ENCODE results near the gene HNRNPUL2. TPM values are rescaled to one million over a fixed set of nuclear protein-coding genes. Genes with fewer than 3 reads are reported as not detected.
A peak's percentile ranks its signal among the peaks of the same experiment; 100 is the strongest.
"Not testable (repeated sequence)": the region's sequence is repeated elsewhere in the genome, so short reads cannot be mapped to it uniquely, and the experiment has no call there.

HNRNPUL2 gene
- 4.7 and 5.0 TPM in 2 replicates for total RNA-seq (2014; rRNA removed; shearing (Covaris generic))

DNA sequence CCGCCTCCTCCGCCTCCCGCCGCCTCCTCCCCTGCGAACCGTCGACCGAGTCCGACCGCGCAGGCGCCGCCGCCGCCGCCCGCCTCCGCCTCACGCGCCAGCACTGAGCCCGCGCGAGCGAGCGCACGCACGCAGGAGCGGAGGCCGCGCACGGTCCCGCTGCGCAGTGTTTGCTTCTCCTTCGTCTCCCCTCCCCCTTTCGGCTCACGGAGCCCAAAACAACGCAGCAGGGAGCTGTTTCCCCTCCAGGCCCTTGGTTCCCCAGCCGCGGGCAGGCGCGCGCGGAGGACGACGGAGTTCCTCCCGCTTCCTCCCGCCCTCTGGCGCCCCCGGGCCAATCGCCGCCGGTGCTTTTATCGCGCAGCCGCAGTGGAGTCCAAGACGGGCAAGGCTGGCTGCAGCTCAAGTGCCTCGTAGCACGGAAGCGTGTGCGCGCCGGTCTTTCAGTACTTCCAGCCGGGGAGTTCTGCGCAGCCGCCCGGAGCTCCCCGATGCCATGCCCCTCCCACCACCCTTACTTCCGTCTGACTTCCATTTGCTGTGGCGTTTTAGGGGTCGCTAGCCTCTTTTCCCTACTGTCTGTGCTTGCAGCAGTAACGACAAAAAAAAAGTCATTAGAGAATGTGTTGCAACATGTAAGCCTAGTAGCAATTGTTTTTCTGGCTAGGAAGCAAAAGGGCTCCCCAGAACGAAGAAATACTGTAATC, at the start of gene HNRNPUL2:
TSS of gene HNRNPUL2 (minus strand) at position 293 of the 707 bp plus-strand sequence. CDS start 301 bp downstream, outside the sequence.
- peak; percentile 99 for DNase-seq (ENCODE audit: low spot score)

DNA sequence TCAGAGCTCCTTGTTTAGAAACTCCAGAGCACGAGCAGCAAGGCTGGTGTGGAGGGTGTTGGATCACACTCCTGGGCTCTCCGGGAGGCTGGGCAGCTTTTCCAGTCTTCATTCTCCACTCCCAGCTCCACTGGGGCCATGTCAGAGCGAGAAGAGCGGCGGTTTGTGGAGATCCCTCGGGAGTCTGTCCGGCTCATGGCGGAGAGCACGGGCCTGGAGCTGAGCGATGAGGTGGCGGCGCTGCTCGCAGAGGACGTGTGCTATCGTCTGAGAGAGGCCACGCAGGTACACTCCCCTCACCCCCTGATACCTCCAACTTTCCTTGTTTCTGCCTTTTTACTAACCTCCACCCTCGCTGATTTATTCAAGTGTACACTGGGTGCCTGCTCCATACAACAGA, 48.4 kb upstream of the HNRNPUL2 start:
- DNase-seq (ENCODE audit: low spot score) = no peak

- no peak for DNase-seq (ENCODE audit: low spot score)
Measured at GRCh38 chr11:62774407-62774806, 47.1 kb upstream of the HNRNPUL2 start.

DNA sequence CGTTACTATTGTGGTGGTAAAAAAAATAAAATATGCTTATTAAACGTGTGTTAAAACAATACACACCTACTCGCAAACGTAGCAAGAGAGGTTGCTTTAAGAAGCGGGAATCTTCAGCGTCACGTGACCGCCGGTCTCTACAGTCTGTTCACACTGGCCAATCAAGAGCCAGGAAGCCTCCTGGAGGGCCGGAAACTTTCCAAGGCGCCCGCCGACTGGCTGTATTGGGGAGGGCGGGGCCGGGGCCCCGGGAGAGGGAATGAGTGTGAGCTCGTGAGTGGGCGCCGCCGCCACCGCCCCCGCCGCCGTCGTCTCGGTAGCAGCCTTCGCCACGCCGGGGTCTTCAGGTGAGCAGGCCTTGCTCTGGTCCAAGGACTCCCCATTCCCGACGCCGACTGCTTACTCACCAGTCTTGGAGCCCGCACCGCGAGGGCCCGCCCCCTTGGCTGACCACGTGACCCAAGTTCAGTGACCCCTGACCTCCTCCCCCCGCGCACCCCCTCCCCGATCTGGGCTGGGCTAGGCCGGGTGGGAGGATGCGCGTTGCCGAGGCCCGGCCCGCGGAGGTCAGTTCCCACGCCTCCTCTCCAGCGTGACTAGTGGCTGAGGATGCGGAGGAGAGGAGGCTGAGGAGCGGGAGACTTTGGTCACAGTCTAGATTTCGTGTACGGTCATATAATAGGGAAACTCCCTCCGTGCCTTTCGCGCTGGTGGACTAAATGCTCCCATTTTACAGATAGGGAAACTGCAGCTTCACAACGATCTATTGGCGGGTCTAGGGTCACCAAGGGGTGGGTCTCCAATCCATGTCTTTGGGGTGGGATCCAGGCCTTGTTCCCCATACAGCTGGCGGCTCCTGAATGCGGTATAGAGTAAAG, 44.1 kb upstream of the HNRNPUL2 start, which contains the start of gene TAF6L:
TSS of gene TAF6L (plus strand) at position 253 of the 878 bp plus-strand sequence. CDS start 4,388 bp downstream, outside the sequence.
- DNase-seq (ENCODE audit: low spot score) = peak; percentile 93

DNA sequence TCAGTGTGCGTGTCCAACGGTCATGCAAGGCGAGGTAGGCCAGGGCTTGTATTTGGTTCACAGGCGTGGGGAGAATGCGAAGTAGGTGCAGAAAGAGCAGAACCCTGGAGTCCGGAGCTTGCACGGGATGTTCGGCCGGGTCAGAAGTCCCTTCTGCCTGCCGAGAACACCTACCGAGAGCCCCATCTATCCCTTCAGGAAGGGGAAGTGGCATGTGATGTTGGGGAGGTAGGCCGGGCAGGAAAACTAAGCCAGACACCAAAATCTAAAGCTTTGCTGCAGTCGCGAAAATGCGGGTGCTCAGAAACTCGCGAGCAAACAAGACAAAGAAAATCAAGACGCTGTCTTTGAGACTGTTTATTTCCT, 43.5 kb upstream of the HNRNPUL2 start:
- DNase-seq (ENCODE audit: low spot score) = no peak

DNA sequence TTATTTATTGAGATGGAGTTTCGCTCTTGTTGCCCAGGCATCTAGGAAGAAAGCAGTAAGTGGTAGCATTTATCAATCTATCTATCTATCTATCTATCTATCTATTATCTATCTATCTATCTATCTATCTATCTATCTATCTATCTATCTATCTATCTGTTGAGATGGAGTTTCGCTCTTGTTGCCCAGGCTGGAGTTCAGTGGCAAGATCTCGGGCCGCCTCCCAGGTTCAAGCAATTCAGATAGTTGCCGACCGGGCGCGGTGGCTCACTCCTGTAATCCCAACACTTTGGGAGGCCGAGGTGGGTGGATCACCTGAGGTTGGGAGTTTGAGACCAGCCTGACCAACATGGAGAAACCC, 33.6 kb upstream of the HNRNPUL2 start:
- not testable (repeated sequence) for DNase-seq (ENCODE audit: low spot score)

DNA sequence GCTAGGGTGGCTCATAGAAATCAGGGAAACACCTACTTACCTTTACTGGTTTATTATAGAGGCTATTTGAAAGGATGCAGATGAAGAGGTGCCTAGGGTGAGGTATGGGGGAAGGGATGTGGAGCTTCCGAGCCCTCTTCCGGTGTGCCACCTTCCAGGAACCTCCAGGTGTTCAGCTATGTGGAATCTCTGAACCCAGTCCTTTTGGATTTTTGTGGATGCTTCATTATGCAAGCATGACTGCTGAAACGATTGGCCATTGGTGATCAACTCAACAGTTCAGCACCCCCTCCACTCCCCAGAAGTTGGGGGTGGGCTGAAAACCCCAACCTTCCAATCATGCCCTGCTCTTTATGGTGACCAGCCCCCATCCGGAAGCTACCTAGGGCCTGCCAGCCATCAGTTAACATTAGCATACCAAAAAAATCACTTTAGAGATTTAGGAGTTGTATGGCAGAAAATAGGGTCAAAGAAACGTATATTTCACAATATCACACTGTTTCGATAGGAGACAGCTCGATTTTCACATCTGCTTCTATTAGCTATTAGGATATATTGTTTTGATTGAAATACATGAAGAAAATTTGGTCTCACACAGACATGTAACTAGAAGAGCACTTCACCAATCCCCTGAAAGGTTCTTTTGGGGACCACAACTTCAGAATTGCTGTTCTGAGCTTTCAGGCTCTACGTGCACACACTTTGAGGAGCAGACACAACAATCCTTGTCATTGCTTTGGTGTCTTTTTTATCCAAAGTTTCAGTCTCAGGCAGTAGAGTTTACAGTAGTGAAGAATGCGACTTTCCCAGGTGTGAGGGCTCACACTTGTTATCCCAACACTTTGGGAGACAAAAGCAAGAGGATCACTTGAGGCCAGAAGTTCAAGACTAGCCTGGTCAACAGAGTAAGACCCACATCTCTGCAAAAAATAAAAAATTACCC, 30.9 kb upstream of the HNRNPUL2 start:
- no peak for DNase-seq (ENCODE audit: low spot score)

GRCh38 chr11:62755086-62755615, 27.9 kb upstream of the HNRNPUL2 start:
- no peak for DNase-seq (ENCODE audit: low spot score)

GRCh38 chr11:62753736-62754603, 26.7 kb upstream of the HNRNPUL2 start, which contains the start of gene ZBTB3:
TSS of gene ZBTB3 (minus strand) at chr11:62754160. CDS start at chr11:62753664, 496 bp downstream.
- DNase-seq (ENCODE audit: low spot score) = peak; percentile 100

DNA sequence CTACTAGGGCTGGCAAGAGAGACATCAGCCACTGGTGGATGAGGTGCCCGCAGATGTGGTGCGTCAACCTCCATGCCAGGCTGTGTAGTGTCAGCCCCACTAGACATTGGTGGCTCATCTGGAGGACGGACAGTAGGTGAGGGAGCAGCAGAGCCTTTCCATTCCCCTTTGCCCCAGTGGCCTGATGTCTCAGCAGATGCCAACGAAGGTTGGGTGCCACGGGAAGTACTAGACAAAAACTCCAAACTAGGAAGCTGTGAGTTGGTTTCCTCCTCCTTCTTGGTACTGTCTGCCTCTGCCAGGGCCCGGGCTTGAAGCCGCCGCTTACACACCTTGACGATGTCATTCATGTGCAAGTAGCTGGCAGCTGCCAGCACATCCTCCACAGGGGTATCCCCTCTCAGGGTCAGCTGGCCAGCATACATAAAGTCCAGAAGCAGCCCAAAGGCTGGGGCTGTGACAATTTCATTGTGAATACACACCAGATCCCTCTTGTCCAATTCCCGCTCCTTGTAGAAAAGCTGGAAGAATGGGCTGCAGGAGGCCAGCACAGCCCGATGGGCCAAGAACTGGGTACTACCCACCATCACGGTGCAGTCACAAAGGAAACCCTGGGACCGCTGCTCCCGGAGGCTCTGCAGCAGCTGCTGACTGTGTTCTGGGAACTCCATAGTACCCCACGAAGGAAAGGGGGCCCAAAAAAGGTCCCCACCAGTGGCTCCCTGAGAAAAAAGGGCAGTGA, 25.9 kb upstream of the HNRNPUL2 start:
- no peak for DNase-seq (ENCODE audit: low spot score)

DNA sequence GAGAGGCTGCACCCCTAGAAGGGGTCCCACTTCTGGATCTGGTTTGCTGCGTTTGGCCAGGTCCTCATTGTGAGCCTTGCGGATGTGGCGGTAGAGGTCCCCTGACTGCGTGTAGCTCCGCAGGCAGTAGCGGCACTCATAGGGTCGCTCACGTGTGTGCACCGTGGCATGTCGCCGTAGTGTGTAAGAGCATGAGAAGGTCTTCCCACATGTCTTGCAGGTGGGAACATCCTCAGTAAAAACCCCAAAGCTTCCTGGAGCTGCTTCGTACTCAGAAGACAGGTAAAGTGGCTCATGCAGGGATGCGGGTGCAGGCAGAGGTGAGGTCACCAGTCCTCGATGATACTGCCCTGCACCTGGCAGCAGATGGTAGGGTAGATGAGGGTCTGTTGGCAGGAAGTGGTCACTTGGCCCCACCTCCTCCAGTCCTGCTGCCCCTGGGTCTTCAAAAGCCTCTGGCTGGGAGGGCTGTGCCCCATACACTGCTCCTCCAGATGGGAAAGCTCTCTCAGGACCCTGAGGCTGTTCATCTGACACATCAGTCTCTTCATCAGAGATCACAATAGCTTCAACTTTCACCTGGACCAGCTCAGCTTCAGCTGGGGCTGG, 25.0 kb upstream of the HNRNPUL2 start:
- DNase-seq (ENCODE audit: low spot score) = no peak

DNA sequence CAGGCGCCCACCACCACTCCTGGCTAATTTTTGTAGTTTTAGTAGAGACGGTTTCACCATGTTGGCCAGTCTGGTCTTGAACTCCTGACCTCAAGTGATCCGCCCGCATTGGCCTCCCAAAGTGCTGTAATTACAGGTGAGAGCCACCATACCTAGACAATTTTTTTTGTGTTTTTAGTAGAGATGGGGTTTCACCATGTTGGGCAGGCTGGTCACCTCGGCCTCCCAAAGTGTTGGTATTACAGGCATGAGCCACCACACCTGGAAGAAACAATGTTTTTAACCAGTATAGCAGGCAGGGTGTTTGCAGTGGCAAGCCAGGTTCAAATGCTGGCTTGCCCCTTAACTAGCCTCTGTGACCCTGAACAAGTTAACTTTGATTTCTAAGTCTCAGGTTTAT, 22.7 kb upstream of the HNRNPUL2 start:
- DNase-seq (ENCODE audit: low spot score) = not testable (repeated sequence)

DNA sequence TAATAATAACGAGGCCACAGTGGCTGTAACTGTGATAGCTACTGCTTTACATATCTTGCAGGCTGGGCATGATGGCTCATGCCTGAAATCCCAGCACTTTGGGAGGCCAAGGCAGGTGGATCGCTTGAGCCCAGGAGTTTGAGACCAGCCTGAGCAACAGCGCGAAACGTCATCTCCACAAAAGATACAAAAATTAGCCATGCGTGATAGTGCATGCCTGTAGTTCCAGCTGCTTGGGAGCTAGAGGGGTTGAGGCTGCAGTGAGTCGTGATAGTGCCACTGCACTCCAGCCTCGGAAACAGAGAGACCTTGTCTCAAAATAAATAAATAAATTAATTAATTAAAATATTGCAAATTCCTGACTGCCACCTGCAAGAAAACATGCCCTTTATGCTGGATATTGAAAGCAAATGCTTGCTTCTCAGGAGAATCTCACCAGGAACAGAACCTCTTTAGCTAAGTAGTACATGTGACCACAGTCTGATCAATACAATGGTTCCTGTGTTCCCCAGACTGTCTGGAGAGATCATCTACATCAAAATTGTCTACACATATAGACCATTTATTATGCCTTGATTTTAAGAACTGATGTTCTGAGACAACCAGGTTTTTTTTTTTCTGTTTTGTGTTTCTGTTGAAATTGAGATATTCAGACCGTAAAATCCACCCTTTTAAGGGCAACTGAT, 20.4 kb upstream of the HNRNPUL2 start:
- no peak for DNase-seq (ENCODE audit: low spot score)

DNA sequence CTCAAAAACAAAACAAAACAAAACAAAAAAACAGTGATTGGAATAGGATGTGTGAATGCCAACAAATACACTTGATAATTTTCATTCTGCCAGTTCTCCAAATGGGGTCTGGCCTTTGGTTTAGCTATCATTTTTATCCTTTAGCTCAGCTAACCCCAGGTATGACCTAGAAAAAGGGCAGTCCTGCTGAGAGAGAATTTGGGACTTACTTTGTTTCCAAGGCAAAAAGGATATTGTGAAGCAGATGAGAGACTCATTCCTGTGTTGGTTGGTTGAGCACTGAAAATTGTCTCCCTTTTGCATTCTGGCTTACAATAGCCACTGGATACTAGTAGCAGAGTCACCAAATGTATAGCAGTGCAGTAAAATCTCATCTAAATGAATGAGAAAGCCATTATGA, 9.9 kb upstream of the HNRNPUL2 start:
- DNase-seq (ENCODE audit: low spot score) = no peak

DNA sequence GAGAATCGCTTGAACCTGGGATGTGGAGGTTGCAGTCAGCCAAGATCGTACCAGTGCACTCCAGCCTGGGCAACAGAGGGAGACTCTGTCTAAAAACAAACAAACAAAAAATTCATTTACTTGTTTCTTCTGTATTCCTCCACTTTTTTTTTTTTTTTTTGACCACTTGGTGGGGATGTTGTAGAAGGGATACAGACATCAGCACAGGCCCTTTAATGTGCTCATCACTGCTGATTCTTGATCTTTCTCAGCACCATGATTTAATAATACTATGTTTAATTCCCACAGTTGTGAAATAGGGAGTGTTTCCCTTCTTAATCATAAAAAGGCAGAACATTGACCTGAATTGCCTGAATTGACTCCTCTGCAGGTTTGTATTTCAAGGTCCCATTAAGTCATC, 5.6 kb upstream of the HNRNPUL2 start:
- no peak for DNase-seq (ENCODE audit: low spot score)

DNA sequence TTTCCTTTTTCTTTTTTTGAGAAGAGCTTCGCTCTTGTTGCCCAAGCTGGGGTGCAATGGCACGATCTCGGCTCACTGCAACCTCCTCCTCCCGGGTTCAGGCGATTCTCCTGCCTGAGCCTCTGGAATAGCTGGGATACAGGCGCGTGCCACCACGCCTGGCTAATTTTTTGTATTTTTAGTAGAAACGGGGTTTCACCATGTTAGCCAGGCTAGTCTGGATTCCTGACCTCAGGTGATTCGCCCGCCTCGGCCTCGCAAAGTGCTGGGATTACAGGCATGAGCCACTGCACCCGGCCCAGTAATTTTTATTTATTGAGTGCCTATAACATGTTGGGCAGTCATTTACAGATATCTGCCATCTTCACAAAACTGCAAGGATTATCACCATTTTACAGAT, 2.8 kb upstream of the HNRNPUL2 start:
- not testable (repeated sequence) for DNase-seq (ENCODE audit: low spot score)

DNA sequence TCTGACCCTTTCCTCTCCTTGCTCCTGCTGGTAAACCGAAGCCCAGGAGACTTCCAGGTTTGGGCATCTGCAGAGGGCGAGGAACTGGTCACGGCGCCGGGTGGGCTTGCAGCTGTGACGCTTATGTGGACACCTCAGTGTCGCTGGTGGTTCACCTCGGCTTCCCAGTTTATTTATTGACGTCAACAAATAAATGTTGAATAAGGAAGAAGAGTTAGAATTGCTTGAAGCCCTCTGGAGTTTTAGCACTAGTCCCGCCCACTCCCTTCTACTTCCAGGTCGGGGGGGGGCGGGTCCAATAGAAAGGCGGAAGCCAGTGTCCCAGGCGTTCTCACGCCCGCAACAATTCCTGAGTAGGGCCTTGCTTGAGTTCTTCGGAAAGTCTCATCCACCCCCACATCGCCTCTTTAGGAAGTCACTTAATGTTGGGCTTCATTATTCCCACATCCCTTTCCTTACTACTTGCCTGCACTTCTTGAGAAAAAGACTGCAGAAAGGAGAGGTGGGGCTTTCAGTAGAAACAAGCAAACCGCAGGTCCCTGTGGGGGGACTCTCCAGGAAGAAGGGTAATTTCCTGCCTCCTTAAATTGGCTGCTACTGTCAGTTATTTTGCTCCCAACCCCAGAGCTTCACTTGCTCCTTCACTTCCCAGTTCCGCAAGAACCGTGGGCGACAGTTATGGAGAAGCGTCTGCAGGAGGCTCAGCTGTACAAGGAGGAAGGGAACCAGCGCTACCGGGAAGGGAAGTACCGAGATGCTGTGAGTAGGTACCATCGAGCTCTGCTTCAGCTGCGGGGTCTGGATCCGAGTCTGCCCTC, 1.1 kb upstream of the HNRNPUL2 start, which contains the start of gene TTC9C:
TSS of gene TTC9C (plus strand) at position 316 of the 818 bp plus-strand sequence. CDS start at position 679, 363 bp downstream.
- peak; percentile 84 for DNase-seq (ENCODE audit: low spot score)

DNA sequence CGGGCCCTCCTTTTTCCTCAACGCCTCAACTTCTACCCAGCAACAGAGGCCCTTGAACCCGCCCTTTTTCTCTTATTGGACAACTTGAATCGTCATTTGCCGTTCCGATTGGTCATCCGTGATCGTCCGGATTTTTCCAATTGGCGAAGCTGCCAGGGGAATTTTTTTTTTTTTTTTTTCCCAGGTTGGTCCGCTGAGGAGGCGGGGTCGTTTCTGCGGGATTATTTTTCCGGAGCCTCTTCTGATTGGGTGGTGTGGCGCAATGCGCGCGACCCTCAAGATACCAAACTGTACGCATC, 564 bp upstream of the HNRNPUL2 start:
- DNase-seq (ENCODE audit: low spot score) = peak; percentile 96
